ENCODE measurements around the gene HASPIN. TPM values are rescaled to one million over a fixed set of nuclear protein-coding genes. Genes with fewer than 3 reads are reported as not detected.
A peak's percentile ranks its signal among the peaks of the same experiment; 100 is the strongest.

Gene HASPIN
- total RNA-seq, 4 donors from 2014 or later: 1.2 TPM; not detected in 3

DNA sequence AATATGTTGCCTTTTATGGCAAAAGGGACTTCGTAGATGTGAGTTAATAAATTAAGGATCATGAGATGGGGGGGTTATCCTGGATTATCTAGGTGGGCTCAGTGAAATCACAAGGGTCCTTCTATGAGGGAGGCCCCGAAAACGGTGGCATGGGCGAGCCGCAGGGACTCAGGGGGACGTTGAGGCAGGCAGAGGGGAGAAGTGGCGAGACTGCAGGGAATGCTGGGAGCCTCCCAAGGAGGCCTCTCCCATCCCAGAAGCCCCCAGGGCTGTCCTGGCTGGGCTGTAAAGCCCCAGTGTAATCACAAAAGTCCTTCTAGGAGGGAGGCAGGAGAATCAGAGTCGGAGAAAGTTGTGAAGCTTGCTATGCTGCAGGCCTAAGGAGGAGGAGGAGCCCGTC is 42.3 kb downstream of the HASPIN start:
- Histone ChIP-seq H3K4me1 (peaks cover 0 to 7% (median 2%) of the 10 kb centered on the region in 4 donors), H3K36me3 (no peaks in the 10 kb centered on the region), H3K9me3 (no peaks in the 10 kb centered on the region), H3K27ac (peak overlapping the region; percentile 47 to 67 (median 62)), H3K27me3 (no peaks in the 10 kb centered on the region), H3K4me3 (no peak overlapping the region)
- DNase-seq: no peak
- TF ChIP-seq, protein P1, sequence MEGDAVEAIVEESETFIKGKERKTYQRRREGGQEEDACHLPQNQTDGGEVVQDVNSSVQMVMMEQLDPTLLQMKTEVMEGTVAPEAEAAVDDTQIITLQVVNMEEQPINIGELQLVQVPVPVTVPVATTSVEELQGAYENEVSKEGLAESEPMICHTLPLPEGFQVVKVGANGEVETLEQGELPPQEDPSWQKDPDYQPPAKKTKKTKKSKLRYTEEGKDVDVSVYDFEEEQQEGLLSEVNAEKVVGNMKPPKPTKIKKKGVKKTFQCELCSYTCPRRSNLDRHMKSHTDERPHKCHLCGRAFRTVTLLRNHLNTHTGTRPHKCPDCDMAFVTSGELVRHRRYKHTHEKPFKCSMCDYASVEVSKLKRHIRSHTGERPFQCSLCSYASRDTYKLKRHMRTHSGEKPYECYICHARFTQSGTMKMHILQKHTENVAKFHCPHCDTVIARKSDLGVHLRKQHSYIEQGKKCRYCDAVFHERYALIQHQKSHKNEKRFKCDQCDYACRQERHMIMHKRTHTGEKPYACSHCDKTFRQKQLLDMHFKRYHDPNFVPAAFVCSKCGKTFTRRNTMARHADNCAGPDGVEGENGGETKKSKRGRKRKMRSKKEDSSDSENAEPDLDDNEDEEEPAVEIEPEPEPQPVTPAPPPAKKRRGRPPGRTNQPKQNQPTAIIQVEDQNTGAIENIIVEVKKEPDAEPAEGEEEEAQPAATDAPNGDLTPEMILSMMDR (IDR thresholded peaks at IDR 0.05): no peak
- TF ChIP-seq POLR2A (IDR thresholded peaks at IDR 0.05): no peak

DNA sequence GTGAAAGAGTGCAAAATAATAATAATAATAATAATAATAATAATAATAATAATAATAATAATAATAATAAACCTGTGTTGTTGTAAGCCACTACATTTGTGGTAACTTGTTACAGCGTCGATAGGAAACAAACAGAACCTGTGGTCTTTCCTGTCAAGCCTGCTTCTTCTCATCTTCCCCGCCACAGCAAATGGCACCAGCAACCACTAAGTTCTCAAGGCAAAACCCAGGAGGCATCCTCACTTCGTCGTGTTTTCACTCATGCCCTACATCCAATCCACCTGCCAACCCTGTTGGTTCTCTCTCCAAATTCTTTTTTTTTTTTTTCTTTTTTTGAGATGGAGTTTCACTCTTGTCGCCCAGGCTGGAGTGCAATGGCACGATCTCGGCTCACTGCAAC is 43.1 kb downstream of the HASPIN start:
- Histone ChIP-seq H3K4me1 (peaks cover 0 to 7% (median 2%) of the 10 kb centered on the region in 4 donors), H3K9me3 (no peaks in the 10 kb centered on the region), H3K36me3 (no peaks in the 10 kb centered on the region), H3K27ac (peak overlapping the region in 1 of 4 donors; percentile 67), H3K4me3 (no peak overlapping the region), H3K27me3 (no peaks in the 10 kb centered on the region)
- no peak for DNase-seq
- TF ChIP-seq, protein P1 (IDR thresholded peaks at IDR 0.05): no peak
- no peak for TF ChIP-seq POLR2A (IDR thresholded peaks at IDR 0.05)

DNA sequence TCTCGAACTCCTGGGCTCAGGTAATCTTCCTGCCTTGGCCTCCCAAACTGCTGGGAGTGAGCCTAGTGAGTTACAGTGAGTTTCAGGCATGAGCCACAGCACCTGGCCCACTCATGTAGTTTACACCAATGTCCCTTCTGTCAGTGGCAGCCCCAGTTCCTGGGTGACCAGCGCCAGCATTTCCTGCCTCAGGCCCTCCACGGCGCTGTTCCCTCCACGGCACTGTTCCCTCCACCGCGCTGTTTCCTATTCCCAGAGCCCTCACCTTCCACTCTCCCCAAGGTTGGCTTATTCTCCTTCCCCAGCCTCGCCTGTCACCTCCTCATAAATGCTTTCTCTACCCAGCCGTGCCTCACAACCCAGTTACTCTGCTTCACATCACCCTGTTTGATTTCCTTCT is 44.6 kb downstream of the HASPIN start:
- peak overlapping the region in 1 of 4 donors; percentile 8 for H3K27ac ChIP-seq

DNA sequence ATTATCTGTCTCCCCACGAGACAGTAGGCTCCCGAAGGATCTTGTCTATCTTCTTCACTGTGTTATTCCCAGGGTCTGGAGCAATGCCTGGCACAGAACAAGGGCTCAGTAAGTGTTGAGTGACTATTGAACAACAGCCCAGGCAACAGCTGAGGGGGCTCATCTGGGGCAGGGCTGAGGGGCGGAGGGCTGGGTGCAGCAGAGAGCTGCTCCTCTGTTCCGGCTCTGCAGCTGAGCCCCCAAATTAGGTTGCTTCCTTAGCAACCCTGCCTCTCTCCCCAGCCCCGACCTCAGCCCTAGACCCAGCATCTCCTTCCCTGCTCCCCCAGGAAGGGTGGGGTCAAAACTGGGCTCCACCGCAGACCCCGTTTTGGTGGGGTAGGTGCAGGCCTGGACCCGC is 45.1 kb downstream of the HASPIN start:
- no peak overlapping the region for H3K4me3 ChIP-seq
- H3K27me3 ChIP-seq: no peaks in the 10 kb centered on the region
- peak overlapping the region in 2 of 4 donors; percentile 8 to 70 for H3K27ac ChIP-seq
- TF ChIP-seq, protein P1 (IDR thresholded peaks at IDR 0.05): no peak
- TF ChIP-seq POLR2A (IDR thresholded peaks at IDR 0.05): no peak
- DNase-seq: no peak
- H3K36me3 ChIP-seq: no peaks in the 10 kb centered on the region
- no peaks in the 10 kb centered on the region for H3K9me3 ChIP-seq
- H3K4me1 ChIP-seq: peaks cover 0 to 7% (median 2%) of the 10 kb centered on the region in 4 donors

More for the DNA sequence above, 44.6 kb downstream of the HASPIN start:
- no peak for TF ChIP-seq POLR2A (IDR thresholded peaks at IDR 0.05)
- TF ChIP-seq, protein P1 (IDR thresholded peaks at IDR 0.05): no peak
- Histone ChIP-seq H3K9me3 (no peaks in the 10 kb centered on the region), H3K27me3 (no peaks in the 10 kb centered on the region), H3K4me3 (no peak overlapping the region), H3K36me3 (no peaks in the 10 kb centered on the region), H3K4me1 (peaks cover 0 to 7% (median 2%) of the 10 kb centered on the region in 4 donors)
- DNase-seq: no peak

DNA sequence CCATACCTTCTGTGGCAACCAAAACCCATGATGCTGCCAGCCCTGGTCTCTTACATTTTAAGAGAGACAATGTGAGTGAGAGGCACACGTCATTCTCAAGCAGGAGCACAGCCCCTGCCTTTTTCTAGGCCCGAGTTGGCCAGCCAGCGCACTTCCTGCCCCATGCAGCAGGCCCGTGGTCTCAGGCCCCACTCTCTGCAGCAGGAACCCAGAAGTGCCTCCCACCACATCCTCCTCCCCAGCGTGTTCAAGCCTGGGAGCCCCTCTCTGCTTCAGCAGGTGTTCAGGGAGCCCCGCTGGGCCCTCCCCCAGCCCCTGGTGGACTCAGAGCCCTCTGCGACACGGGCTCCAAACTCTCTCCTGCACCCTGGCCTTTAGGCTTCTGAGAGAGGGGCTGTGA is 46.8 kb downstream of the HASPIN start:
- H3K9me3 ChIP-seq: no peaks in the 10 kb centered on the region
- peaks cover 0 to 7% (median 2%) of the 10 kb centered on the region in 4 donors for H3K4me1 ChIP-seq
- TF ChIP-seq, protein P1 (IDR thresholded peaks at IDR 0.05): no peak
- no peak for TF ChIP-seq POLR2A (IDR thresholded peaks at IDR 0.05)
- no peak overlapping the region for H3K4me3 ChIP-seq
- H3K27ac ChIP-seq: peak overlapping the region; percentile 37 to 70 (median 46)
- DNase-seq: peak in 2 of 3 donors; percentile 83 to 87
- no peaks in the 10 kb centered on the region for H3K27me3 ChIP-seq
- H3K36me3 ChIP-seq: no peaks in the 10 kb centered on the region

DNA sequence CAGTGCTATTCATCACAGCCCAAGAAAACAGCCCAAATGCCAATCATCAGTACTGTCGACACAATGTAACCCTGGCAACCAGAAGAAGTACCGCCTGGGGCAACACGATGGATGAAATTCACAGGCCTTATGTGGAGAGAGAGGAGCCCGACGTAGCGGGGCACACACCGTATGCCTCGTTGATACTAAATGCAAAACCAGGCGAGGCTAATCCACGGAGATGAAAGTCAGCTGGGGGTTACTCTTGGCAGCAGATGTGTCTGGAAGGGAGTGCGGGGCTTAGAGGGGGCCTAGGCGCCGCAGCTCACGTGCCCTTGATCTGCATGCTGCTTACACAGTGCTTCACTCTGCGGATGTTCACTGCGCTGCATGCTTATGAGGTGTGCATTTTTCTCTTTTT is 47.4 kb downstream of the HASPIN start:
- no peak for DNase-seq
- TF ChIP-seq POLR2A (IDR thresholded peaks at IDR 0.05): no peak
- TF ChIP-seq, protein P1 (IDR thresholded peaks at IDR 0.05): no peak
- peak overlapping the region in 3 of 4 donors; percentile 37 to 70 (median 52) for H3K27ac ChIP-seq
- H3K4me3 ChIP-seq: no peak overlapping the region
- peaks cover 0 to 7% (median 0%) of the 10 kb centered on the region in 4 donors for H3K4me1 ChIP-seq
- no peaks in the 10 kb centered on the region for H3K27me3 ChIP-seq
- no peaks in the 10 kb centered on the region for H3K36me3 ChIP-seq
- no peaks in the 10 kb centered on the region for H3K9me3 ChIP-seq
